ENCODE results near the gene LRP1B. TPM values are rescaled to one million over a fixed set of nuclear protein-coding genes. Genes with fewer than 3 reads are reported as not detected.

The LRP1B gene
- polyA plus RNA-seq, 1 of the 3 experiments (the other 2 are of a cell fraction), result 0.28 TPM

DNA sequence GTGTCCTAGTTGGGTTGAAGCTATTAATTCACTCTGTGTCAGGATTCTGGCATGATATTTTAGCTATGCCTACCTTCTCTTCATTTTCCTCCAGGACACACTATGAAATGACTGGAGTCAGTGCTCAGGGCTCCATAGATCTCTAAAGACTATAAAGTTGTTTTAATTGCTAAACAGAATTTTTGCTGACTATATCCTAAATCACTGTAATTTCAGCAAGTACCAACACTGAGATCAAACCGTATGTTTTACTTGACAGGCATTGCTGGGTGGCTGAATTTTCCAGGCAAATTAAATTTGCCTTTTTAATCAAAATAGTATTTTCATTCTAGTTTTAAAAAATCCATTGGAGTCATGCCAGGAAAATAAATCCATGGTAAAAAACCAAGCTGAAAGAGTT lies 138.1 kb downstream of the LRP1B start:
- Histone ChIP-seq H4K20me1 (ENCODE audit: insufficient read depth) (no peaks in the 10 kb centered on the region), H3K27me3 (ENCODE audit: insufficient read depth) (no peaks in the 10 kb centered on the region), H3K4me2 (no peak overlapping the region), H3K9ac (no peak overlapping the region), H3K36me3 (replicated peaks in 1 of 2; ENCODE audit: control insufficient read depth in 1 of 2, insufficient read depth in 2 of 2, low read length in 1 of 2) (no peaks in the 10 kb centered on the region), H2AFZ (ENCODE audit: low read depth) (no peak overlapping the region), H3F3A (replicated peaks; ENCODE audit: insufficient read depth) (no peaks in the 10 kb centered on the region), H3K79me2 (ENCODE audit: insufficient read depth) (no peaks in the 10 kb centered on the region), H3K9me2 (no peaks in the 10 kb centered on the region), H3K4me3 (ENCODE audit: low read depth in 2 of 2, low read length in 1 of 2) (no peak overlapping the region), H3K9me3 (no peaks in the 10 kb centered on the region), H3K27ac (ENCODE audit: low read depth in 2 of 2, low read length in 1 of 2) (no peak overlapping the region), H3K4me1 (ENCODE audit: control insufficient read depth in 1 of 2, insufficient read depth in 2 of 2, low read depth in 1 of 2, low read length in 1 of 2) (no peaks in the 10 kb centered on the region)
- ChIA-PET POLR2A (no interaction called here), CTCF (no interaction called here)
- no peak for TF ChIP-seq POLR2AphosphoS5 (IDR thresholded peaks at IDR 0.05; ENCODE audit: low read depth, low read length)
- TF ChIP-seq SMC3 (IDR thresholded peaks at IDR 0.05; ENCODE audit: low read depth, low read length), result no peak
- TF ChIP-seq EZH2phosphoT487 (IDR thresholded peaks at IDR 0.05; ENCODE audit: borderline replicate concordance, low read depth), result no peak
- no peak for TF ChIP-seq TAF1 (IDR thresholded peaks at IDR 0.05; ENCODE audit: borderline replicate concordance, low read depth, low read length)
- no peak for TF ChIP-seq GABPA (IDR thresholded peaks at IDR 0.05; ENCODE audit: low read depth)
- TF ChIP-seq CTCF (IDR thresholded peaks at IDR 0.05), result no peak
- TF ChIP-seq USF1 (IDR thresholded peaks at IDR 0.05; ENCODE audit: borderline replicate concordance, low read depth), result no peak
- no peak for TF ChIP-seq RAD21 (IDR thresholded peaks at IDR 0.05; ENCODE audit: low read length)
- TF ChIP-seq NFIC (IDR thresholded peaks at IDR 0.05; ENCODE audit: borderline replicate concordance), result no peak
- no peak for TF ChIP-seq JUND (IDR thresholded peaks at IDR 0.05)
- no peak for TF ChIP-seq GATA2 (CRISPR knock-in tag; IDR thresholded peaks at IDR 0.05)
- no peak for TF ChIP-seq IRF3 (IDR thresholded peaks at IDR 0.05; ENCODE audit: low read depth, low read length)
- TF ChIP-seq FOXJ3 (CRISPR knock-in tag; IDR thresholded peaks at IDR 0.05), result no peak
- no peak for TF ChIP-seq EP300 (IDR thresholded peaks at IDR 0.05; ENCODE audit: borderline replicate concordance in 1 of 2, low read depth in 1 of 2, low read length in 1 of 2)
- DNase-seq, result no peak
- 62% methylated on average over 1 of the region's 1 CpG for WGBS (ENCODE audit: low lambda C conversion rate)

DNA sequence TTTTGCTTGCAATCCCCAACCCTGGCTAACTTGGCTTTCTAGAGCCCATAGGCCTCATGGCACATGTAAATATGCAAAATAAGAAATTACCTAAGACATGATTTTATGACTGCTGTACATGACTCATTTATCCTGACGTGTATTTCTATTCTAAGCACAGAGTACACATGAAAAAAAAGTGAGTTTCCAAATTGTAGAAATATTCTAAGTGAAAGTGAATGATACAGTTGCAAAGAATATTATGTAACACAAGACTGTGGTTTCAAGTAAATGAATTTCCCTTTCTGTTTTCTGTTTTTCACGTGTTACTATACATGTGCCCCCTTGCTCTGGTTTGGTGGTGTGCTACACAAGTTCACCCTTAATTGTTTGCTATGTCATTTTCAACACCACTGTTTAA lies 162.4 kb downstream of the LRP1B start:
- no peaks in the 10 kb centered on the region for H3K27me3 ChIP-seq (ENCODE audit: insufficient read depth)
- no peaks in the 10 kb centered on the region for H3K9me2 ChIP-seq
- ChIA-PET CTCF (no interaction called here), POLR2A (no interaction called here)
- no peaks in the 10 kb centered on the region for H3F3A ChIP-seq (replicated peaks; ENCODE audit: insufficient read depth)
- WGBS (ENCODE audit: low lambda C conversion rate), result 38% methylated on average over 2 of the region's 2 CpGs
- no peak for DNase-seq
- H3K4me1 ChIP-seq (ENCODE audit: control insufficient read depth in 1 of 2, insufficient read depth in 2 of 2, low read depth in 1 of 2, low read length in 1 of 2), result no peaks in the 10 kb centered on the region
- TF ChIP-seq GABPA (IDR thresholded peaks at IDR 0.05; ENCODE audit: low read depth), result no peak
- TF ChIP-seq MEF2A (IDR thresholded peaks at IDR 0.05; ENCODE audit: borderline replicate concordance, low read depth), result peak; percentile 40; the same call in 1 of the 2 replicates
- no peak for TF ChIP-seq JUND (IDR thresholded peaks at IDR 0.05)
- TF ChIP-seq TEAD4 (IDR thresholded peaks at IDR 0.05; ENCODE audit: borderline replicate concordance, insufficient read depth), result no peak
- H3K27ac ChIP-seq (ENCODE audit: low read depth in 2 of 2, low read length in 1 of 2), result no peak overlapping the region
- no peak overlapping the region for H3K4me2 ChIP-seq
- no peaks in the 10 kb centered on the region for H4K20me1 ChIP-seq (ENCODE audit: insufficient read depth)
- H2AFZ ChIP-seq (ENCODE audit: low read depth), result no peak overlapping the region
- no peak overlapping the region for H3K9ac ChIP-seq
- H3K9me3 ChIP-seq, result no peaks in the 10 kb centered on the region
- no peaks in the 10 kb centered on the region for H3K79me2 ChIP-seq (ENCODE audit: insufficient read depth)
- H3K4me3 ChIP-seq (ENCODE audit: low read depth in 2 of 2, low read length in 1 of 2), result no peak overlapping the region
- H3K36me3 ChIP-seq (replicated peaks in 1 of 2; ENCODE audit: control insufficient read depth in 1 of 2, insufficient read depth in 2 of 2, low read length in 1 of 2), result no peaks in the 10 kb centered on the region
